Measurements from ENCODE around the gene SMCO4. TPM values are rescaled to one million over a fixed set of nuclear protein-coding genes. Genes with fewer than 3 reads are reported as not detected.

The SMCO4 gene
- total and polyA plus RNA-seq, 2 of the 8 experiments (the other 6 are each of a cell fraction or from before 2014, with no cell fraction given), result 33.2 to 53.9 TPM

- Histone ChIP-seq H4K8ac (ENCODE audit: extremely low read depth, insufficient read depth, low read length) (no peak overlapping the region), H3K4me3 (ENCODE audit: extremely low read depth in 1 of 4, insufficient read depth in 2 of 4, low read depth in 3 of 4, low read length in 4 of 4) (no peak overlapping the region), H3K4ac (replicated peaks; ENCODE audit: insufficient read length, low read depth, low read length) (no peak overlapping the region), H2BK5ac (ENCODE audit: low read depth, low read length) (no peak overlapping the region), H2BK20ac (ENCODE audit: low read length) (no peak overlapping the region), H4K5ac (ENCODE audit: insufficient read length, low read depth, low read length) (no peak overlapping the region), H3K4me2 (ENCODE audit: insufficient read depth in 1 of 2, low read depth in 2 of 2, low read length in 2 of 2) (no peak overlapping the region), H3K14ac (ENCODE audit: insufficient read length) (no peak overlapping the region), H3K79me1 (ENCODE audit: low read depth, low read length) (peaks cover 8% of the 10 kb centered on the region; the same call in 1 of the 2 replicates), H3K23me2 (ENCODE audit: low read depth, low read length) (no peaks in the 10 kb centered on the region), H4K20me1 (replicated peaks in 1 of 2; ENCODE audit: control insufficient read depth in 1 of 2, insufficient read depth in 2 of 2, low read length in 2 of 2) (peaks cover 0 to 4% of the 10 kb centered on the region in 2 experiments), H3K36me3 (ENCODE audit: control insufficient read depth in 2 of 4, insufficient read depth in 4 of 4, low read length in 3 of 4) (no peaks in the 10 kb centered on the region), H3K56ac (replicated peaks; ENCODE audit: insufficient read length, low read depth, low read length) (no peak overlapping the region), H2BK15ac (ENCODE audit: low read length) (no peak overlapping the region), H3K18ac (ENCODE audit: extremely low read depth, low read length) (no peak overlapping the region), H2BK12ac (ENCODE audit: low read depth, low read length) (no peak overlapping the region), H3K23ac (ENCODE audit: insufficient read length) (no peak overlapping the region), H2AFZ (ENCODE audit: low read length) (no peak overlapping the region), H3K27ac (ENCODE audit: low read depth, low read length) (no peak overlapping the region), H3K27me3 (replicated peaks in 1 of 4; ENCODE audit: control insufficient read depth in 3 of 4, extremely low read depth in 1 of 4, insufficient read depth in 3 of 4, low read length in 3 of 4) (no peaks in the 10 kb centered on the region), H3K9me3 (ENCODE audit: insufficient read depth in 2 of 2, low read depth in 1 of 2, low read length in 1 of 2) (no peaks in the 10 kb centered on the region), H3K79me2 (ENCODE audit: control insufficient read depth in 1 of 2, insufficient read depth in 2 of 2, low read length in 2 of 2) (peaks cover 0 to 17% of the 10 kb centered on the region in 2 experiments; a peak in 2 of 4 replicates), H3K9ac (replicated peaks in 1 of 4; ENCODE audit: extremely low read depth in 1 of 4, low read depth in 3 of 4, low read length in 3 of 4) (no peak overlapping the region; a peak in 1 of 7 replicates), H3K4me1 (replicated peaks in 1 of 4; ENCODE audit: control insufficient read depth in 3 of 4, insufficient read depth in 4 of 4, low read length in 3 of 4) (peaks cover 18 to 46% (median 31%) of the 10 kb centered on the region in 4 experiments), H2AK5ac (ENCODE audit: low read depth, low read length) (no peak overlapping the region), H2BK120ac (replicated peaks; ENCODE audit: low read depth, low read length) (no peak overlapping the region), H4K91ac (replicated peaks; ENCODE audit: insufficient read length, low read length) (no peak overlapping the region)
- FAIRE-seq (no peak), DNase-seq (ENCODE audit: low read depth in 1 of 2, low spot score in 2 of 2) (no peak)
- ChIA-PET POLR2A (ENCODE audit: partially characterized antibody) (interaction anchor here (1.5 to 2.5 kb wide), 2 partner anchors 9 to 15 kb away, joined by 6 to 11 read pairs; no protein-coding TSS in a partner anchor), CTCF (ENCODE audit: partially characterized antibody) (interaction anchor here (0.7 to 1.6 kb wide), 4 partner anchors 9 to 251 kb away, joined by 3 to 8 read pairs (median 3); no protein-coding TSS in a partner anchor)
- 71% methylated on average over 7 of the region's 7 CpGs; no CpG with 5 or more reads in 1 of the 2 experiments for WGBS, 2 experiments (ENCODE audit: extremely low coverage in 1 of 2, insufficient coverage in 1 of 2, insufficient read length in 1 of 2, insufficient replicate concordance in 2 of 2, low coverage in 1 of 2, low lambda C conversion rate in 2 of 2, missing lambda C conversion rate in 1 of 2)
- TF ChIP-seq CTCF (IDR thresholded peaks at IDR 0.05; ENCODE audit: control extremely low read depth in 1 of 3, insufficient read depth in 1 of 3, low read depth in 1 of 3, low read length in 3 of 3), result no peak
- no peak for TF ChIP-seq HDAC2 (IDR thresholded peaks at IDR 0.05; ENCODE audit: borderline replicate concordance in 1 of 2, low read depth in 2 of 2, low read length in 2 of 2)
- no peak for TF ChIP-seq TBP (IDR thresholded peaks at IDR 0.05; ENCODE audit: low read depth, low read length)
Observed at GRCh38 chr11:93487032-93487483, 56.1 kb downstream of the SMCO4 start.
